HG03354 (cell line): ENCODE results near the gene TBRG4.

ENCODE experiments used
- ATAC-seq: cut with Tn5 transposase; IDR thresholded peaks from one replicate; pipeline ENCODE4 v1.9.1; 2021; ENCODE audit warnings: mild to moderate bottlenecking; ENCODE audit not compliant: unreplicated experiment, poor library complexity, severe bottlenecking

Gene TBRG4

DNA sequence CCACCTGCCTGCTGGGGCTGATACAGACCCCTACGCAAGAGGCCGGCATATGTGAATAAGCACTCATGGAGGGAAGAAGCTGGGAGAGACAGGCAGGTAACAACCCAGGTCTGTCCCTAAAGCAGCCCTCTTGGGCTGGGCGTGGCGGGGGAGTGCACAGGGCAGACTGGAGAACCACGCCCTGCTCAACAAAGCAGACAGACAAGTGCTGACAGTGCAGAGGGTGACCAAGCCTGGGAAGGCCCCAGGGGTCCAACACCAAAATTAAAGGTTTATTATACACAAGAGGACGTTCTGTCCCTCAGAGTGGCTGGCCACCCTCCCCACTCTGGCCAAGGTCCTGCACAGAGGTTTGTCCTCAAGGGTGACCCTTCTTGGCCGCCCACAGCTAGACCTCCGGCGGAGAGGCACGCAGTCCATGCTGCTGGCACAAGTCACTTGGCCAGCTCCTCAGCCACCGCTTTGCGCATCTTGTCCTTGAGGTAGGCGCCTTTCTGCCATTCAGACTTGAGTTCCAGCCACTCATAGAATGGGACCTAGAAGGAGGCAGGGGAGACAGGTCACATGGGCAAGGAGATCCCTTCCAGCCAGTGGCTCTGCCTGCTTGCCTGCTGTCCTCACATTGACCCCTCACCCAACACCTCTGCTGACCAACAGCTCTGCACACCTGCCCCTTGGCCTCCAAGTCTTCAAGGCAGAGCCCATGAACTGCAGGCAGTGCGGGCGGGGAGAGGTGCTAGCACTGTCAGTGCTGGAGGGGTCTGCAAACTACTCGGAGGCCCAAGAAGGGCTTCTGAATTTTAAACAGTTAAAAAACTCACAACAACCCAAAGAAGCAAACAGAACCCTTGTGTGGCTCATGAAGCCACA, 11.4 kb downstream of the TBRG4 start:
- no peak for ATAC-seq

DNA sequence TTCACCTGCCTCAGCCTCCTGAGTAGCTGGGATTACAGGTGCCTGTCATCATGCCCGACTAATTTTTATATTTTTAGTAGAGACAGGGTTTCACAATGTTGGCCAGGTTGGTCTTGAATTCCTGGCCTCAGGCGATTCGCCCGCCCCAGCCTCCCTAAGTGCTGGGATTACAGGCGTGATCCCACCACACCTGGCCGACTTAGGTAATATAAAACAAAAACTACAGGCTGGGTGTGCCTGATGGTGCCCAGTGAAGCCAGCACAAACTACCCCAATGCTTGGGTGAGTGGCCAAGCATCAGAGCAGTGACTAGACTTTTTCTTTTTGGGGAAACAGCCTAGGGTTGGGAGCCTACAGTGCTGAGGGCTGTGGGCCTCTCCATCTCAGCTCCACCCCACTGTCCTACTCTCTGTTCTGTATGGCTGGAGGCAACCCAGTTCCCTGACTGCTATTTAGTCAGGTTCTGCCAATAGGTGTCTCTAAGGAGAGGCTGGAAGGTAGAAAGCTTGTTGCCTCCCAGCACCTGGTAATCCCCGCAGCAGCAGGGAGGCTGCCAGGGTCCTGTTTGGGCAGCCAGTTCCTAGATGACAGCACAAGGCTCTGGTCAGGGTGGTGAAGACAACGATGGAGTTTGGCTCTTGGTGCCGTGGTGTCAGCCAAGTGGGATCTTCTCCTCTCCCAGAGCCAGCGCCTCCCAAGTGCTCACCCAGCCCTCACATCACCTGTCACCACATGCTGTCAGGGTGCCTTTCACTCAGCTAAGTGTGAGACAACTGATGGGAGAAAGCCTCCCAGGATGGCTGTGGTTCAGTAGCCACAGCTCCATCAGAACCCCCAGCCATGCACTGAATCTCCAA, 12.3 kb downstream of the TBRG4 start:
- ATAC-seq = no peak

DNA sequence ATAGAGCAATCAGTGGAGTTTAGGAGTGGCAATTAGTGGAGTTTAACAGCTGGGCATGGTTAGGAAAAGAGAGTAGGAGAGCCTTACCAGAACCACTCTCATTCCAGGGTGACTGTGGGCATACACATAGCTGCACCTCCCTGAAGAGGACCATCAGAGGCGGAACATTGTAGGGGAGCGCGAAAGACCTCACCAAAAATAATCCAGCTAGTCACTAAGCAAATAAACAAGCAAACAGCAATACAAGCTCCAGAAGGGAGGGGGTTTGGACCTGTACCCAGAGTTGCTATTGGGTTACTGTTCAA, 18.6 kb downstream of the TBRG4 start:
- ATAC-seq = no peak

DNA sequence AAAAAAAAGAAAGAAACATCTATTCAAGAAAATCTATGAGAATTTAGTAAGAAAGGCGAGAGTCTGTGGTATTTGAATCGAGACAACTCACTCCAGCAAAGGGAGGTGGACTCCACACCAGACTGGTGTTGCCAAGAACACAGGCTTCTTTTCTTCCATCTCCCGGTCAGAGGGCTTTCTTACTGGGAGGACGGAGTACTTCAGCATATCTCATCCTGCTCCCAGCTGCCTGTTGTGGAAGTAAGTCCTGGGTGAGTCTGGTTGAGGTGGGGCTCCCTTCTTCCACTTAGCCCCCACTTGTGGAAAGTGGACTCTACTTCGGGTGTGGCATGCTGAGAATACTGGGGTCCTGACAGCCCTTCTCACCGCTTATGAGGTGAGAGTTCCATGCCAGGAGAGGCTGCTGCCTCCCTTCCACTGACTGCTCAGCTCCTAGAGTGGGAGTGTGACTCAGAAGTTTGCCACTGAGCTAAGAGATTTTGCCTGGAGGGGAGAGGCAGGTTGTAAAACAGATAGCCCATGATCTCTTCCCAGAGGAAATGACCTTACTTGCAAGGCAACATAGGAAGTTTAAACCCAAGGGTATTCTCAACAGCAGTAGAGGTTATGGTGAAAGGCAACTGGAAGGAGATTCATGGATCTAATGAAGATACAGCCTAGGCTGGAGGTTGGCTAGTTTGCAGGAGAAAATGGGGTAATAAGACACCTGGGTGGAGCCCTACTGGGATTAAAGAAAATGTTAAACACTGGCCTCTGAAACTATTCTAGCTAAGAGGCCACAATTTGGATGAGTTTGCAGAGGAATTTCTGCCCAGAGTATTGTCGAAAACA, 19.2 kb downstream of the TBRG4 start:
- no peak for ATAC-seq

DNA sequence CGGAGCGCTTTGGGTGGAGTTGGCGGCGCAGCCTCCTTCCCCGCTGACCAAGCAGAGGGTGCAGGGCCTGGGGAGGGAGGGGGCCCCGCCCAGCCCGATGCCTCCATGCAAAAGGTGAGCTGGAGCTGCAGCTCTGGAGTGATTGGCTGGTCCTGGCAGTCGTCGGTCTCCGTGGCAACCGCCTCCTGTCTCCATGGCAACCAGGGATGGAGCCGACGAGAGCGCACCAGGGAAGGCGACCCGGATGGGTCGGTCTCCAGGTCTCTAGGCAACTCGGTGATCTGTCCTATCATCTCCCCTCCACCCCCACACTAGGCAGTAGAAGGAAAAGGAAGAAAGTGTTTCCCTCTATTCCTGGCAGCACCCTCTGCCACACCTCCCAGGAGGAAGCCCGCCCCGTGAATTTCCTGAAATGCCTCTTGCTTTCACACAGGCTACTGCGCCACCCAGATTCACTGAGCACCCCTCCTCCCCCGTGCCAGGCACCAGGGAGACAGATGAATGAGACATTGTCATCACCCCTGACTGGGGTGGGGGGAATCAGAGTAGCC, 22.1 kb downstream of the TBRG4 start:
- ATAC-seq = no peak

DNA sequence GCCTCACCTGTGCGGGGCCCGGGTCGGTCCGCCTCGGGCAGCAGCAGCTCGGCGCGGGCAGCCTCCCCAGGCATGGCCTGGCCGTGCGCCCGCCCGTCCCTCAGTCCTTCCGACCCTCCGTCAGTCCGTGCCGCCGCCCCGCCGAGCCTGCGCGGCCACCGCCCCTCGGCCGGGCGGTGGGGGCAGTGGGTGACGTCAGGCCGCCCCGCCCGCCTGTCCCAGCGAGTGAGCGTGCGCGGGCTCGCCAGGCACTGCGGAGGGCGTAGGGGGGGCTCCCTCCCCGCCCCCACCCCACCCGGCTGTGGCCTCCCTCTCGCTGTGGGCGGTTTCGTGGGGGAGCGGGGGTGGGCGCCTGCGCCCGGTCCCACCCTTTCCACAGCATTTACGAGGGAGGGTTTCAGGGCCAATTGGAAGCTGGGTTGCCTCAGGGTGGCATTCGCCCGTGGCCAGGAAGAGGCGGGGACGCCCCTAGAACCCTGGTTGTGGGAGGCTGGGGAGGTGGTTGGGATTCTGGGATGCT, 22.6 kb downstream of the TBRG4 start, which contains the start of gene NACAD:
Gene NACAD, minus strand, starts transcription at position 149 of the 520 bp plus-strand sequence. Its CDS starts 75 bp downstream, at position 74.
- ATAC-seq = no peak

DNA sequence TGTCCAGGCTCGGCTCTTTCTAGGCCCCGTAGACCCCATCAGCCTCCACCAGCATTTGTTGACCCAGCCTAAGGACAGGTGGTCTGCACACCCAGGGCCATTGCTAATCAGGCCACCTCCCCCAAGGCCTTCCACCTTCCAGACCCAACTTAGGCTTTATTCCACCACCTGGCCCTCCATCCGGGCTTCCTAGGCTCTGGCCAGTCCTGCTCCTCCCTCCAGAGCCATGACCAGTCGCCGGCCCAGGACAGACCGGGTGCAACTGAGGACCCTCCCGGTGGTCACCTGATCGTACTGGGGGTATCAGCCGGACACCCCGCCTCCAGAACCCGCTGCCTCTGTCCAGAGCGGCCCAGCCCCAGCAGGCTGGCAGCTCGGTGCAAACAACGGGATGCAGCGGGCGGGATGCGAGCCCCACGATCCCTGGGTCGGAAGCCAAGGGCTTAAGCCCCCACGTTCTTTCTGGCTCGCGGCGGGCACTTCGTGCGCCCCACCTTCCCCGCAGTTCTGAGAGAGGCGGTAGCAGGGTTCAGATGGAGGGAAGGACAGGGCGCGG, 23.3 kb downstream of the TBRG4 start:
- no peak for ATAC-seq

DNA sequence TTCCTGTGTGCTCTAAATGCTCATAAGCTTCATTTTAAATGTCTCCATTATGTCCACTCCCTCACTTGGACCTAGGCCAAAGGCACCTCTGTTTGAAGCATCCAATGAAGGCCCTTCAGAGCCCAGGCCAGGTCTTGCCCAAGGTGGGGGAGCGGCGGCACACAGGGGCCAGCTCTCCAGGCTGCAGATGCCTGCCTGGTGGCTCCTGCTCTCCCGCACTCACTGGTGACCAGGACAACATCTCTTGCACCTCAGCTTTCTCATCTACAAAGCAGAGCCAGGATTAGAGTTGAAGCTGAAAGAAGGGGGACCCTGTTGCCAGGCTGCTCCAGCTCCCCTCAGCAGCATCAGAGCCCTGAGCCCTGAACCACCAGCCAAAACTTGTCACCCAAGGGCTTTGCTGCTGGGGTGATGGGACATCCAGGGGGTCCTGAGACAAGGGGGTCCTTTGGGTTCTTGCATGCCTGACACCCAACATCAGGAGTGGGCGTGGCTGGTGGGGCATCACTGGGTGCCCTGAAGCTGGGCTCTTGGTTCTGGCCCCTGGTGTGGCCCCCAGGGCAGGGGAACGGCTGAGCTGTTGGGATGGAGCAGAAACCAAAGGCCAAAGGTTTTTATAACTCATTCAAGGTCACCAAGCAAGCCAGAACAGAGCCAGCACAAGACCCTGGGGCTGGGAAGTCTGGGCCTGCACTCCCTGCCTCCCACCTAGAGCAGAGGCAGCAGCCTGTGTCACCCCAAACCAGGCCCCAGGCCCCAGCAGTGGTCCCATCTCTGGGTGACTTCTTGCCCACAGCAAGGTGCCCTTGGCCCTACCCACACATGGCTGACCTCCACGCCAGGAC, 24.0 kb downstream of the TBRG4 start:
- no peak for ATAC-seq

DNA sequence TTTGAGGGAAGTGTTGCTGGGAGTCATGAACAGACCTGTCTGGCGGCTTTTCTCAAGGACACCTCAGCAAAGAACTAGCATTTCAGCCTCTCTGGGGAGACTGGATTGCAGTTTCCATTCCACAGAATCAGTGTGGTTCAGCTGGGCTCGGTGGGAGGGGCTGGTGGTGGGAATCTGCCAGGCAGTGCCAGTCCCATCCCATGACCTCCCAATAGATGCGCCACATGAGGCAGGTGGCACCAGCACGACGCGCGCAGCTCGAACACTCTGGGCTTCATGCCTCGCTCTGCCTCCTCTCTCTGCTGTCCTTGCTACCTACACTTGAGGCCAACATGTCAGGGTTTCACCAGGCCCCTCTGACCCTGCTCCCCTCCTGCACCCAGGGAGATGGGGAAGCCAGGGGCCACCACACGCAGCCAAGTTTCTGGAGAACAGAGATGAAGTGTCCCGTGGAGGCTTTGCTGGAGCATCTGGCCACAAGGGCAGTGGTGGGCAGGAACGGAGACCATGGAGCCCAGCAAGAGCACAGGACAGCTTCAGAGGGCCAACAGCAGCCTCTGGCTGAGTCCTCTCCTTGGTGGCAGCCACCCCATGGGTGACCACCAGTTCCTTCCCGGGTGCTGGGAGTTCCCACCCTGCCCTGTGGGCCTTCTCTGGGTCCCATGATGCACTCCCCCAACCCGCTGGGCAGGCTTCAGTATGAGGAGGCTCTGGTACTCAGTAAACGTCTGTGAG, 25.0 kb downstream of the TBRG4 start:
- ATAC-seq = no peak

DNA sequence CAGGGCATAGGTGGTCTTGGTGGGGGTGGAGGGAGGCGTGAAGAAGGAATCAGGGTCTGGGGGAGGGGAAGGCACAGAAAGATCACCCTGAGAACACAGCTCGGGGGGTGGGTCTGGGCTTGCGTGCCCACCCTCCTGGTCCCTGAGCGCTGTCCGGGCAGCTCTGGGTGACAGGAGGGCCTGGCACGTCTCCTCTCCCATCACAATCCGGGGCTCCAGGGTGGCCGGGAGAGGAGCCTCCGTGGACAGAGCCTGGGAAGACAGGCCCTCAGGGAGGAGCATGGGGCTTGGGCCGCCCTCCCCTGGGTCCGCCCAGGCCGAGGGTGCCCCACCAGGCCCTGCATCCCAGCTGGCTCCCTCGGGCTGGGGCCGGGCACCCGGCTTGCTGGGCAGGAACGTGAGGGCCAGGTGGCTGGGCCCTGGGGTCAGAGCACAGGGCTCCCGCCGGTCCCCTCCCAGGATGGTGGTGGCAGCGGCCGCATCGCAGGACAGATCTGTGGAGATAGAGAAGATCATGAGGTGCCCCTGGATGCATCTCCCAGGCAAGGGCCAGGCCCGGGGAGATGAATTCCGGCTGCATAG, 25.8 kb downstream of the TBRG4 start:
- no peak for ATAC-seq

DNA sequence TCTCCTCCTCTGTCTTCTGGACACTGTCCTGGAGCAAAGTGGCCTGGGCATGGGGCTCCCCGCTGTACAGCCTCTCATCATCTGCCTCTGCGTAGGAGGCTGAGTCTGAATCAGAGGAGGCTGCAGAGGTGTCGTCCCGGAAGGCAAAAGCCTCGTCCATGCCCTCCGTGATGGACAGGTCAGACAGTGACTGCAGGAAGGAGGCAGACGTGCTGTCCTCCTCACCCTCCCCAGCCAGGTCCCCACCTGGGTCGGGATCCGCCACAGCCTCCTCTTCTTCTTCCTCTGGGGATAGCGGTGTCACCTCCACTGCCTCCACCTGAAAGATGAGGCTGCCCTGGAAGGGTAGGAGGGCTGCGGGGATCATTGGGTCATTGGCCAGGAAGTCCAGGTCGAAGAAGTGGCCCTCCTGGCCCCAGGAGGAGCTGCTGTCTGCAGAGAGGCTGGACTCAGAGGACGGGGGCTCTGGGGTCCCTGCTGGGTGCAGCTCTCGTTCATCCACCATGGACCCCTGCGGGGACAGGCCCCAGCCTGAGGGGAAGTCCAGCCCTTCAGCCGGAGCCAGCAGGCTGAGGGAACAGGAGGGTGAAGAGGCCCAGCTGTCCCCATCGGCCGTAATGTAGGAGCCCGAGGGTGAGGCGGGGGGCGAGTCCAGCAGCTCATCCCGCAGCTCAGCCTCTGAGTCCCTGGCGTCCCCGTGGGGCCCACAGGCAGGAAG, 26.4 kb downstream of the TBRG4 start:
- no peak for ATAC-seq

DNA sequence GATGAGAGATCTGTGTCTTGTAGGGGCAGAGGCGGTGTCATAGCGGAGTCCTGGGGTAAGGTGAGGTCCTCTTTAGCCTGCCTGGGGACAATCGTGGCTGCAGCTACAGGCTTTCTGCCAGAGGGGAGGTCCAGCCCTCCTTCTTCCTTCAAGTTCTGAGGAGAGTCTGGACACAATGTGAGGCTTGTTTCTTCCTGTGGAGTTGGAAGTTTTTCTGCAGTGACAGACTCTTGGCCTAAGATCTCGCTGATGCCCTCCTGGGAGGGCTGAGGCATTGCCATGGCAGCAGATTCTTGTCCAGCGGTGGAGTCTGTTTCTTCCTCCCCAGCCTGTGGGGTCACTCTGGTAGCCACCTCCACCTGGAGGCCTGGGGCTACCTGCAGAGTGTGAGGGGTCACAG, 27.2 kb downstream of the TBRG4 start:
- ATAC-seq = no peak

DNA sequence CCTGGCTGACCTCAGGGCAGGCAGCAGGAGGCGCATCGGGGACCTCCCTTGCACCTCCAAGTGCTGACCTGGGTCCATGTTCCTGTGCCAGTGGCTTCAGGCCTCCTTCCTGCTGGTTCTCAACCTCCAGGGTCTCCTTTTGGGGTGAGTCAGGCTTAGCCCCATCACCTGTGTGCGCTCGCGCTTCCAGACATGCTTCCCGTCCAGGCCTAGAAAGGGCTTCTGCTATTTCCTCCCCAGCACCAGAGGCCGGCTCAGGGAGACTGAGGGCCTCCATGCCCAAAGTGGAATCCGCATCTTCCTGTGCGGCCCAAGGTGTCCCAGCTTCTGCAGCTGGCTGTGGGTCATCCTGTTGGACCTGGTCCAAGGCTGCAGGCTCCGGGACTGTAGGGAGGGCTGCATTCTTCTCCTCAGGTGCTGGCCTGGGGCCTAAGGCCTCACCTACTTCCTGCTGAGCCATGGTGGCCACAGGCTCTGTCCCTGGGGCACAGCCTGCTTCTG, 28.6 kb downstream of the TBRG4 start:
- no peak for ATAC-seq

DNA sequence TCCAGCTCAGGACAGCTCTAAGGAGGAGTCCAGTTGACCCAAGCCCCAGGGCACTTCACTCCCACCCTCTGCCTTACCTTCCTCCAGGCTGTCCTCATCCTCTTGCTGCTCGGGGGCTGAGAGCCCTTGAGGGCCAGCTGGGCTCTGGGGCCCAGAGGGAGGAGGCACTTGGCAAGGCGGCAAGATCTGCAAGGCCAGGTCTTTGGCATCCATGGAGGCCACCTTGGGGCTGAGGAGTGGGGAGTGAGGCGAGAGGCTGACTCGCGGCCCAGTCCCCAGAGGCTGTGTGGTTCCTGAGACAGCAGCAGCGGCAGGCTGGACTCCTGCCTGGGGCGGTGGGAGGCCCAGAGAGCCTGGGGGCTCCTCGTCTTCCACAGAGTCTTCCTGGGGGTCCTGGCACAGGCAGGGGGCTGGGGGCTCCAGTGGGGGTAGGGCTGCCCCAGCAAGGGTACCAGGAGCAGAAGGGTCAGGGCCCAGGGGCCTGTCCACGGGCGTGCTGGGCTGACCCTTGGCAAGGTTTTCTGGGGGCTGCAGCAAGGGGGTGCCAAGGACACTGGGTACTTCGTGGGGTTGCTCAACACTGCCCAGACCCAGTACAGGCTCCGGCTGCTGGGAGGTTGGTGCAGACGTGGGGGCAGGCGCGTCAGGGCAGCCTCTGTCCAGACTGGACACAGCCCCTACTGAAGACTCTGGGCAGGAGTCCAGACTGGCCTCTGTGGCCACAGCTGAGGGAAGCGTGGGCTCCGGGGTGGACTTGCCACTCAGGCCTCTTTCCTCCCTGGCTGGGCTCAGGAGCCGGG, 29.3 kb downstream of the TBRG4 start:
- no peak for ATAC-seq

DNA sequence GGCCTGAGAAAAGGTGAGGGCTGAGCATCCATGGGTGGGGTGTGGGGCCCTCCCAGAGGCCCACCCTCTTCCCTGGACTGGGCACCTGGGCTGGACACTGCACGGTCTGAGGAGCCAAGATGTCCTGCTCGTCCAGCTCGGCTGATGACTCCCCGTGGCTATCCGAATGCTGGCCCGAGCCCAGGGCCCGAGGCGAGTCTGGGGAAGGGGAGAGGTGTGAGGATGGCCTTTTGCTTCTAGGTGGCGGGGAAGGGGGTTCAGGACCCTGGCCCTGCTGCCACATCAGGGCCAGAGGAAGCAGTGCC, 29.9 kb downstream of the TBRG4 start:
- ATAC-seq = no peak
